Hippocampal formation (tissue), 2 donors: ENCODE data around the gene PKD2.

Source experiments
- DNase-seq, 2 donors: peaks; one replicate each; lab custom pipeline; 2025; lab: John Stamatoyannopoulos, UW

Gene PKD2

GRCh38 chr4:88027611-88028608 lies 20.5 kb downstream of the PKD2 start:
- no peak for DNase-seq

- no peak for DNase-seq
These were observed 21.5 kb downstream of the PKD2 start for GRCh38 chr4:88028946-88029345.

- no peak for DNase-seq
These were observed 22.1 kb downstream of the PKD2 start for GRCh38 chr4:88029556-88029955.

GRCh38 chr4:88030565-88031310 lies 23.3 kb downstream of the PKD2 start:
- no peak for DNase-seq

- peak in 1 of 2 donors; percentile 11 for DNase-seq
These were observed 25.9 kb downstream of the PKD2 start for GRCh38 chr4:88033309-88033708.

- no peak for DNase-seq
These were observed 27.9 kb downstream of the PKD2 start for GRCh38 chr4:88035292-88035691.

DNA sequence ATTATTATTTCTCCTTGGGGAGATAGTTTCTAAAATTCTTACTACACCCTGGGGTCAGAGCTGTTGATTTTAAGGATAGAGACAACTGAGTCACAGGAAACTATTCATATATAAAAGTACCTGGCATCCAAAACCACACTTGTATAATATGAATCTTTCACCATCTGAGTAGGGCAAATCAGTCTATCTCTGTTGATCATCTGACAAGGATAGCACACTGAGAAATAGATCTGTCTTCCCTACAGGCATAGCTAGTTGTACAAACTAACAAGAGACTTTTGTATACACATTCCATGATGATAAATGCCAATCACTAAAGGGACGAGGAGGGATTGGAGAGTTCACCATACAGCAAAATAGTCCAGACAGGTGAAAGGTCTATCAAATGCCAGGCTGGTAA lies 30.0 kb downstream of the PKD2 start:
- no peak for DNase-seq

DNA sequence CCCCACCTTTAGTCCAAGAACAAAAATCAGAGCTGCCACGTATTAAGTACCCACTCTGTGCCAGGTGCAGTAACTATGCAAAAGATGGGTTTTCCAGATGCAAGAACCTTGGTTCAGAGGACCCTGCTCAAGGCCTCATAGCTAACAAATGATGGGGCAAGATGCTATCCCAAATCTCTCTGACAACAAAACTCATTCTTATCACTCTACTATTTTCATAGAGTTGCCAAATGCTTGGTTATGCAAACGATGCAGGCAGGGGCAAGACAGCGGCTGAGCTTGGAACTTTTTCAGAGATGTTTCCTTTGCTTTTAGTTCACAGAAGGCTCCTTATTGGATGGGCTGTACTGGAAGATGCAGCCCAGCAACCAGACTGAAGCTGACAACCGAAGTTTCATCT lies 30.5 kb downstream of the PKD2 start:
- no peak for DNase-seq

- no peak for DNase-seq
These were observed 33.3 kb downstream of the PKD2 start for GRCh38 chr4:88040707-88041106.

DNA sequence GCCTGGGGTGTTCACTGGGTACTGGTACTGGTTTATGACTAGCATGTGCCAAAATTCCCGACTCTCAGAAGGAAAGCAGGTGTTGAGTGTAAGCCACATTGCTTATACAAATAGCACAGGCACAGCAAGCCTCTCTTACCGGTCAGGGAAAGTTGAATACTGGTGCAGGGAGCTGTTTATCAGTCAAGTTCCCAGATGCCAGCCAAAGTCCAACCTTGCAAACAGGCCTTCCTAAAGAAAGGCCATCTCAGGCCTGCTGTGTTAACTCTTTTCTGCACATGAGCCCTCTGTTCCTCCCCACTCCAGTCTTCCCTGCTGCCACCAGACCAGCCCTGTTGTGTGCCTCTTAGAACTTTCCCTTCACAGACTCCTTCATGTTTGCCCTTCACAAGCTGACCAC lies 34.2 kb downstream of the PKD2 start:
- DNase-seq: no peak

- DNase-seq: no peak
These were observed 35.6 kb downstream of the PKD2 start for GRCh38 chr4:88043001-88043400.

DNA sequence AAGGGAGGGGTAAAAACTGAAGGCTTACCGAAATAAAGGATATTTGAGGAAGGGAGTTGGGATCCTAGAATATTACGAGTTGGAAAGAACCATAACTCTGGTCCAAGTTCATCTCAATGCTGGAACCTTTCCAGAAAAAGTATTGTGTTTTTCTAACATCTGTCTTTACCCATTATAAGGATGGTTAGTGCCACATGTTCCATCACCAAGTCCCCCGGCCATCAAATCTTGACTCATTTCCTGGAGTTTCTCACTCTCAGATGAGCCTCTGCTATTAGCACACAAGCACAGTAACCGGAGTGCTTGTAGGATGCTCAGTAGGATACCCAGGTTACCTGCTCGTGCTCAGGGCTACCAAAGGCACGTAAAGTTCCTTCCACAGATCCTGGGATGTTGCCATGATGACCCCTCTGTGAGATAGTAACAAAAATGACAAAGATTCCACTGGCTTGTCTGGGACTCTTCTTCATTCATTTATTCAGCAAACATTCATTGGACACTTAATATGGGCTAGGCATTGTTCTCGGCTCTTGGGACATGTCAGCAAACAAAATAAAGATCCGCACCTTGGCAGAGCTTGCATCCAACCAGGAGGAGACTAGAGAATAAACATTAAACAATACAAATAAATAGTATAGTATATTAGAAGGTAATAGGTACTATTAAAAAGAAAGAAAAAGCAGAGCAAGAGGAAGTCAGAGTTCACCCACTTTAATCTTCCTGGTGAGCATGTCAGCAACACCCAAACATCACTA lies 36.3 kb downstream of the PKD2 start:
- no peak for DNase-seq

DNA sequence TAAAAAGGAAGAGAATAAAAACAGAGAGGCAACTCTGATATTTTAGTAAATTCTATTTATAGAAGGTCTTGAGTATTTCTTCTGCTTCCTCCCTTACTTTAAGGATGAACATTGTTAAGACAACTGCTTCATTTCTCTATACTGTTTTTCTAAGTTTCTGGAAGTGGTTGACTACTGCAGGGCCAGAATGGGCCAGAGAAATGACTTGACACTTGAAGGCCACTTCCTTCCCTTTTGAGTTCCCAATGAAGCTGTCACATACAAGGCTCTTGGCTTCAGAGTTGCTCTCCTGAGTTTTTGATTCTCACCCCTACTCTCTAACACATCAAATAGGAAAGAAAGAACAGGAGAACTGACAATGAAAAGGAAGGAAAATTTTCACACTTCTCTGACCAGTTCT lies 37.6 kb downstream of the PKD2 start:
- DNase-seq: no peak

- no peak for DNase-seq
These were observed 46.8 kb downstream of the PKD2 start for GRCh38 chr4:88054229-88054628.

DNA sequence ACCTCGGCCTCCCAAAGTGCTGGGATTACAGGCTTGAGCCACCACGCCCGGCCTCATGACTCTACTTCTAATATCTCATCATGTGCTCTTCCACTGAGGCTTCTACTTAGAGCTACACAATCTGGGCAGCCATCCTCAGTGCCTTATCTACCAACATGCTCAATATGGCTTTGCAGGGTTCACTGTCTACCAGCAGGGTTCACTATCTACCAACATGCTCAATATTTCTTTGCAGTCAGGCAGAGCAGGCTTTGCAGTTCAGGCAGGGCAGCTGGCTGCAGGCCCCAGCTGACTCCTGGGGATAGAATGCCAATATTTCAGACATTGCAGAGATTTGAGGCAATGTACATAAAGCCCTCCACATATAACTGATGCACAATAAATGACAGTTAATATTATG lies 47.5 kb downstream of the PKD2 start:
- DNase-seq: no peak

GRCh38 chr4:88058295-88058694 lies 50.9 kb downstream of the PKD2 start:
- no peak for DNase-seq

DNA sequence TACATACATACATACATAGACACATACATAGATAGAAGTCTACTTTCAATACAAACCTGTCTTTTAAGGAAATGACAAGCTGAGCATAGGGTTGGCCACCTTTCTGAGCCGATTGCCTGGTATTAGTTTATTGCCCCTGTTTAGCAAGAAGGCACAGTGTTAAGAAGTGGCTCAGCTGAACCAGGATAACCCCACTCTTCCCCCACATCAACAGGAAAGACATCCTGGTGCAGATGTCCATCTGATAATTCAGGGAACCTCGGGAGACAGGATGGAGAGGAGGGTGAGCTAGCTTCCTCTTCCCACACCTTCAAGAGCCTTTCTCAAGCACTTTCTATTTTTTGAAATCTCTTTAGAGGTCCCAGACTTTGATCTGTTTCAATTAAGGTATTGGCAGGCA lies 52.3 kb downstream of the PKD2 start:
- DNase-seq: no peak

GRCh38 chr4:88060431-88060830 lies 53.0 kb downstream of the PKD2 start:
- DNase-seq: no peak

DNA sequence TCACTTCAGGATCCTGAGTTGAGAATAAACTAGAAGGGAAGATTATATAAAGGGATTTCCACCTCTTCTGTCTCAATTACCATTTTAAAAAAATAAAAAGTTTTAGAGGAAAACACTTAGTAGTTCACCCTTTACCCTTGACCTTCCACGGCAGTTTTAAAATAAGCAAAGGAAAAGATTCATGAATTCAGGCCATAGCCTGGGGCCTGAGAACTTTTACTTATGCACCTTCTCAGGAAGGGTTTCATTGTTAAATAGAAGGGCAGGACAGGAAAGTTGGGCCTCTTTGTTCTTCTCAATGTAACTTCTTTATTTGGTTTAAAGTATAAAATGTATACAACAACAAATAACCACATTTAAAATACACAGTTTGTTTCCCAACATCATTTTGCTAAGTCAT lies 54.9 kb downstream of the PKD2 start:
- no peak for DNase-seq

DNA sequence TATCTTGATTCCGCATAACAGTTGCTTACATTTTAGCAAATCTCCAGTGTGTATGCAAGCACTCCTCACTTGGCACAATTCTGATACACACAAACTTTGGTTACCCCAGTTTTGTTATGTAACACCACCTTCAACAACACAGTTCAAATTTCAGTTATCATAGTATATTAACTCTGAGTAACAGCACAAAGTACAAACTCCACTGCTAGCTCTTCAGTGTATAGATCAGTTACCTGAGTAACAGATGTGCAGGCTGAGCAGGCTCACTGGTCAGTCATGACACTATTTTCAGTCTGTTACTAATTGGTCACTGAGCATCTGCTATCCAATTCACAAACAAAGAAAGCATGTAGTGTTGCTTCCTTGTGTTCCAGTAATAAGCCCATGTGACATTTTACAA lies 55.4 kb downstream of the PKD2 start:
- no peak for DNase-seq

- DNase-seq: no peak
These were observed 56.3 kb downstream of the PKD2 start for GRCh38 chr4:88063634-88064296.

DNA sequence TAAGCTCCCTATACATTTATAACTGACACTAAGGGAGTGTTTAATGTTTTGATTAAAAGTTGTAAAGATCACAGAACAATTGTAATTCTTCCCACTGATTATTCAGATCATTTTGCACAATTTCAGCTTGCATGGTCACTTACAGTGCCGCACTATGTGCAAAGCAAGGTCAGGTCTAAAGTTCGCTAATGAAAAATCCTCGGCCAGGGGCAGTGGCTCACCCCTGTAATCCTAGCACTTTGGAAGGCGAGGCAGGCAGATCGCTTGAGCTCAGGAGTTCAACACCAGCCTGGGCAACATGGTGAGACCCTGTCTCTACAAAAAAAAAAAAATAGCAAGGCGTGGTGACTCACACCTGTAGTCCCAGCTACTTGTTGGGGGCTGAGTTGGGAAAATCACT lies 57.0 kb downstream of the PKD2 start:
- no peak for DNase-seq
